Keratinocyte (primary cell): ENCODE measurements around the gene RNF121.

Experiments used
- EZH2 ChIP-seq: IDR thresholded peaks from one replicate; pipeline ENCODE4 v1.6.1; 2012; ENCODE audit warnings: inconsistent platforms, mild to moderate bottlenecking, low read length, moderate library complexity
- TF ChIP-seq, protein P1 (sequence below), 3 experiments: IDR thresholded peaks in 1 of 3; conservative IDR thresholded peaks in 1 of 3; optimal IDR thresholded peaks in 1 of 3; 2 replicates in 2 of 3; 3 replicates in 1 of 3; pipeline versions ENCODE3 to v1.5.1; 2011; ENCODE audit warnings: low read length in 3 of 3, mild to moderate bottlenecking in 3 of 3, moderate library complexity in 2 of 3, control low read depth in 1 of 3, inconsistent platforms in 1 of 3; ENCODE audit not compliant: insufficient read depth in 2 of 3; ENCODE audit errors: extremely low read depth in 1 of 3

DNA sequence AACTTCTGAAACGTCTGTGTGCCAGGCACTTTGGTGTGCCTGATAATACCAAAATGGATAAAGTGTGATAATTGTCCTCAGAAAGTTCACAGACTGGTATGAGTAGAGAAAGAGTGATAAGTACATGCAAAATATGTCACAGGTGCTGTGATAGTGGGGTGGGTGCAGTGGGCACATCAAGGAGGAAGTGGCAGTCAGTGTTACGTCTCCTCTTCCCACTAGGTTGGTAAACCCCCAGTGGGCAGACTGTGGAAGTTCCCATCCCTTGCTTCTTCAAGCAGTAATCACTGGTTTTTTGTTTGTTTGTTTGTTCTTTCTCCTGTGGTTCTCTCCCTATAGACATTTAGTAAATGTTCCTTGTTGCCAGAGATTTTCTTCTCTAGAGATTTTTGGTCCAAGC is 5.4 kb downstream of the RNF121 start:
- TF ChIP-seq, protein P1, sequence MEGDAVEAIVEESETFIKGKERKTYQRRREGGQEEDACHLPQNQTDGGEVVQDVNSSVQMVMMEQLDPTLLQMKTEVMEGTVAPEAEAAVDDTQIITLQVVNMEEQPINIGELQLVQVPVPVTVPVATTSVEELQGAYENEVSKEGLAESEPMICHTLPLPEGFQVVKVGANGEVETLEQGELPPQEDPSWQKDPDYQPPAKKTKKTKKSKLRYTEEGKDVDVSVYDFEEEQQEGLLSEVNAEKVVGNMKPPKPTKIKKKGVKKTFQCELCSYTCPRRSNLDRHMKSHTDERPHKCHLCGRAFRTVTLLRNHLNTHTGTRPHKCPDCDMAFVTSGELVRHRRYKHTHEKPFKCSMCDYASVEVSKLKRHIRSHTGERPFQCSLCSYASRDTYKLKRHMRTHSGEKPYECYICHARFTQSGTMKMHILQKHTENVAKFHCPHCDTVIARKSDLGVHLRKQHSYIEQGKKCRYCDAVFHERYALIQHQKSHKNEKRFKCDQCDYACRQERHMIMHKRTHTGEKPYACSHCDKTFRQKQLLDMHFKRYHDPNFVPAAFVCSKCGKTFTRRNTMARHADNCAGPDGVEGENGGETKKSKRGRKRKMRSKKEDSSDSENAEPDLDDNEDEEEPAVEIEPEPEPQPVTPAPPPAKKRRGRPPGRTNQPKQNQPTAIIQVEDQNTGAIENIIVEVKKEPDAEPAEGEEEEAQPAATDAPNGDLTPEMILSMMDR (optimal IDR thresholded peaks at IDR 0.05 in 1 of 3, IDR thresholded peaks at IDR 0.05 in 1 of 3, conservative IDR thresholded peaks at IDR 0.05 in 1 of 3; ENCODE audit: extremely low read depth in 1 of 3, insufficient read depth in 2 of 3, low read length in 3 of 3), result no peak
- TF ChIP-seq EZH2, result no peak
